IMR-90 (cell line): ENCODE results near the gene ACACB. TPM values are rescaled to one million over a fixed set of nuclear protein-coding genes. Genes with fewer than 3 reads are reported as not detected.
A peak's percentile ranks its signal among the peaks of the same experiment; 100 is the strongest.

Source experiments
- ATAC-seq: fragments of 200-7000 bp; cut with Tn5 transposase; 2 replicates; pipeline ENCODE4 v1.9.1; 2020; ENCODE audit warnings: low read depth, mild to moderate bottlenecking, moderate library complexity
- BruUV-seq: library from RNA; stranded (reverse); fragments of 400-500 nt; replicated peaks from 2 replicates; lab custom pipeline; 2021; lab: Mats Ljungman, UMichigan
- CTCF ChIA-PET: fragments of 300-600 bp; formaldehyde crosslinking; extraction: SDS; loops from one replicate; lab custom pipeline; 2021; ENCODE audit warnings: antibody characterized with exemption; lab: Yijun Ruan, JAX
- POLR2A ChIA-PET: fragments of 300-600 bp; sonication (Branson Sonifier 250); formaldehyde crosslinking; loops from one replicate; lab custom pipeline; 2022; ENCODE audit warnings: antibody characterized with exemption; ENCODE audit not compliant: unreplicated experiment; lab: Charles Lee
- DNase-seq: peaks from one replicate; pipeline ENCODE4 v3.0.0; 2013
- H2AFZ ChIP-seq: replicated peaks from 2 replicates; pipeline ENCODE3; 2013; ENCODE audit warnings: low read length, mild to moderate bottlenecking; ENCODE audit not compliant: poor library complexity
- H2AK5ac ChIP-seq: 2 replicates; pipeline ENCODE4 v1.6.1; 2013; ENCODE audit warnings: low read depth, low read length, inconsistent platforms
- H2AK9ac ChIP-seq: replicated peaks from 2 replicates; pipeline ENCODE3; 2013; ENCODE audit warnings: mild to moderate bottlenecking, low read depth, low read length, moderate library complexity; ENCODE audit not compliant: poor library complexity
- H2BK120ac ChIP-seq: 2 replicates; pipeline ENCODE4 v1.6.1; 2013; ENCODE audit warnings: low read depth, low read length, inconsistent platforms
- H2BK15ac ChIP-seq: 3 replicates; pipeline ENCODE4 v1.6.1; 2013; ENCODE audit warnings: low read depth, low read length, inconsistent platforms
- H2BK20ac ChIP-seq: 2 replicates; pipeline ENCODE4 v1.6.1; 2013; ENCODE audit warnings: low read depth, mild to moderate bottlenecking, inconsistent platforms, low read length, moderate library complexity
- H2BK5ac ChIP-seq: 2 replicates; pipeline ENCODE4 v1.6.1; 2013; ENCODE audit warnings: mild to moderate bottlenecking, low read depth, low read length, inconsistent platforms; ENCODE audit not compliant: poor library complexity, severe bottlenecking
- H3K14ac ChIP-seq: replicated peaks from 2 replicates; pipeline ENCODE4 v1.6.1; 2013; ENCODE audit warnings: low read depth, low read length, inconsistent platforms
- H3K18ac ChIP-seq: 2 replicates; pipeline ENCODE4 v1.6.1; 2013; ENCODE audit warnings: low read depth, low read length, control low read depth
- H3K23ac ChIP-seq: 2 replicates; pipeline ENCODE4 v1.6.1; 2013; ENCODE audit warnings: low read depth, low read length, inconsistent platforms
- H3K27ac ChIP-seq: 2 replicates; pipeline ENCODE4 v1.5.1; 2013; ENCODE audit warnings: mild to moderate bottlenecking, control low read depth, low read length; ENCODE audit not compliant: insufficient read depth
- H3K27me3 ChIP-seq: 2 replicates; pipeline ENCODE4 v1.6.1; 2013; ENCODE audit warnings: low read length; ENCODE audit not compliant: control insufficient read depth, insufficient read depth
- H3K36me3 ChIP-seq: 2 replicates; pipeline ENCODE4 v1.6.1; 2013; ENCODE audit warnings: low read length, mixed read lengths; ENCODE audit not compliant: control insufficient read depth, insufficient read depth
- H3K4ac ChIP-seq: 2 replicates; pipeline ENCODE4 v1.6.1; 2013; ENCODE audit warnings: low read depth, low read length, inconsistent platforms
- H3K4me1 ChIP-seq: 2 replicates; pipeline ENCODE4 v1.6.1; 2013; ENCODE audit warnings: low read length, mixed read lengths; ENCODE audit not compliant: control insufficient read depth, insufficient read depth
- H3K4me2 ChIP-seq: 2 replicates; pipeline ENCODE4 v1.6.1; 2013; ENCODE audit warnings: low read depth, mild to moderate bottlenecking, control low read depth, low read length, moderate library complexity
- H3K4me3 ChIP-seq: 2 replicates; pipeline ENCODE4 v1.5.1; 2013; ENCODE audit warnings: low read depth, mild to moderate bottlenecking, control low read depth, low read length, moderate library complexity; ENCODE audit not compliant: insufficient read depth
- H3K56ac ChIP-seq: 2 replicates; pipeline ENCODE4 v1.6.1; 2013; ENCODE audit warnings: low read length, inconsistent platforms; ENCODE audit not compliant: insufficient read depth; ENCODE audit errors: extremely low read depth
- H3K79me1 ChIP-seq, 2 experiments: 2 replicates each; pipeline ENCODE4 v1.6.1; 2013; ENCODE audit warnings: low read length in 2 of 2, inconsistent platforms in 1 of 2, low read depth in 1 of 2
- H3K9ac ChIP-seq: 2 replicates; pipeline ENCODE4 v1.6.1; 2013; ENCODE audit warnings: low read depth, low read length, control low read depth
- H3K9me1 ChIP-seq: 2 replicates; pipeline ENCODE4 v1.6.1; 2013; ENCODE audit warnings: low read length, inconsistent platforms; ENCODE audit not compliant: insufficient read depth
- H3K9me3 ChIP-seq: 2 replicates; pipeline ENCODE4 v1.6.1; 2013; ENCODE audit warnings: low read length; ENCODE audit not compliant: control insufficient read depth, insufficient read depth
- H4K20me1 ChIP-seq: 2 replicates; pipeline ENCODE4 v1.6.1; 2013; ENCODE audit warnings: low read length, inconsistent platforms; ENCODE audit not compliant: insufficient read depth
- H4K5ac ChIP-seq: 2 replicates; pipeline ENCODE4 v1.6.1; 2013; ENCODE audit warnings: mild to moderate bottlenecking, low read depth, low read length, control low read depth
- H4K8ac ChIP-seq, 2 experiments: 2 replicates each; pipeline ENCODE4 v1.6.1; 2013; ENCODE audit warnings: low read depth in 2 of 2, low read length in 2 of 2, control low read depth in 1 of 2, inconsistent platforms in 1 of 2
- H4K91ac ChIP-seq: 2 replicates; pipeline ENCODE4 v1.6.1; 2013; ENCODE audit warnings: low read depth, low read length, inconsistent platforms; ENCODE audit not compliant: insufficient read depth
- CHD1 ChIP-seq: IDR thresholded peaks from 2 replicates; pipeline ENCODE4 v1.6.1; 2012; ENCODE audit warnings: low read depth, low read length, improper control_type of control experiment
- CTCF ChIP-seq: conservative IDR thresholded peaks from 2 replicates; pipeline ENCODE4 v1.5.1; 2012; ENCODE audit warnings: mild to moderate bottlenecking, low read depth, low read length, improper control_type of control experiment
- ELK1 ChIP-seq: fragments of 150-350 bp; IDR thresholded peaks from 2 replicates; pipeline ENCODE4 v1.6.1; 2016; ENCODE audit warnings: low read depth, mild to moderate bottlenecking, low read length, moderate library complexity, borderline replicate concordance
- NFE2L2 ChIP-seq: fragments of 150-350 bp; IDR thresholded peaks from 2 replicates; pipeline ENCODE4 v1.6.1; 2016; ENCODE audit warnings: low read depth, mild to moderate bottlenecking, low read length
- RCOR1 ChIP-seq: IDR thresholded peaks from 2 replicates; pipeline ENCODE4 v1.6.1; 2012; ENCODE audit warnings: mild to moderate bottlenecking, low read length, improper control_type of control experiment; ENCODE audit not compliant: insufficient replicate concordance
- RFX5 ChIP-seq: IDR thresholded peaks from 2 replicates; pipeline ENCODE4 v1.8.0; 2012; ENCODE audit warnings: low read depth, mild to moderate bottlenecking, low read length, moderate library complexity
- USF2 ChIP-seq: fragments of 150-350 bp; IDR thresholded peaks from 2 replicates; pipeline ENCODE4 v1.6.1; 2017; ENCODE audit warnings: mild to moderate bottlenecking, antibody characterized with exemption, low read length, low read depth
- WGBS, 2 experiments: methylation state at CpG; one replicate each; pipeline versions ENCODE4 v1.1.5 to v1.1.7; 2013; ENCODE audit warnings: missing lambda C conversion rate in 2 of 2; ENCODE audit not compliant: insufficient read length in 1 of 2; ENCODE audit errors: extremely low coverage in 2 of 2; 5-methylcytosine and 5-hydroxymethylcytosine counted together
- dilution Hi-C: fragments of 300-500 bp; cut with HindIII; formaldehyde crosslinking; loops from one replicate; pipeline ENCODE4 v1.14.3; 2018; ENCODE audit warnings: low sequenced_read_pairs; ENCODE audit not compliant: unreplicated experiment
- in situ Hi-C: fragments of 300-500 bp; cut with MboI; formaldehyde crosslinking; loops from 3 replicates; pipeline ENCODE4 v1.14.3; 2019; ENCODE audit warnings: low sequenced_read_pairs, inconsistent platforms, mixed read lengths
- intact Hi-C: fragments of 100-400 bp; cut with micrococcal nuclease; formaldehyde crosslinking; loops from 2 replicates; pipeline ENCODE4 v1.10.0; 2022
- polyA plus RNA-seq, 3 experiments: library from polyadenylated mRNA; depleted of rRNA; stranded (reverse); fragments of >200 nt; gene quantifications; 2 replicates each; pipeline ENCODE4 v1.2.3, GENCODE V29; 2012; ENCODE audit warnings: low replicate concordance in 1 of 3
- total RNA-seq: library from RNA; depleted of rRNA; stranded (reverse); fragments of >200 nt; gene quantifications from 2 replicates; pipeline ENCODE4 v1.2.3, GENCODE V29; 2012

ACACB gene
- total and polyA plus RNA-seq, 2 of the 4 experiments (the other 2 are of a cell fraction): 2.0 to 2.1 TPM

GRCh38 chr12:109189291-109189690 is 72.9 kb downstream of the ACACB start:
- H3K9me3 ChIP-seq: no peaks in the 10 kb centered on the region
- ATAC-seq (no peak), DNase-seq (no peak)
- H3K4me2 ChIP-seq: no peak overlapping the region
- H2BK120ac ChIP-seq: no peak overlapping the region
- no peak overlapping the region for H3K56ac ChIP-seq
- ChIA-PET CTCF (no interaction called here), POLR2A (no interaction called here)
- no peak overlapping the region for H3K18ac ChIP-seq
- intact Hi-C loops: no loop called here
- H2BK20ac ChIP-seq: no peak overlapping the region
- no peak for TF ChIP-seq RCOR1
- TF ChIP-seq CTCF: no peak
- no peak for TF ChIP-seq RFX5
- no peak for TF ChIP-seq NFE2L2
- no peak for TF ChIP-seq ELK1
- TF ChIP-seq CHD1: no peak
- TF ChIP-seq USF2: no peak
- H3K23ac ChIP-seq: no peak overlapping the region
- 100% methylated on average over 2 of the region's 8 CpGs; no CpG with 5 or more reads in 1 of the 2 experiments for WGBS, 2 experiments
- H2BK5ac ChIP-seq: no peak overlapping the region
- H3K9me1 ChIP-seq: peaks cover 4% of the 10 kb centered on the region; the same call in 1 of the 2 replicates
- in situ Hi-C loops: no loop called here
- H2BK15ac ChIP-seq: no peak overlapping the region
- H3K4me1 ChIP-seq: peaks cover 4% of the 10 kb centered on the region; the same call in 1 of the 2 replicates
- H3K36me3 ChIP-seq: 0 out of 2 replicates have a peak, but pooled peaks cover 3% of the 10 kb centered on the region
- no peak overlapping the region for H2AK9ac ChIP-seq
- H3K14ac ChIP-seq: no peak overlapping the region
- peak overlapping the region; percentile 21 for H2AFZ ChIP-seq
- H4K20me1 ChIP-seq: no peaks in the 10 kb centered on the region
- H4K5ac ChIP-seq: no peak overlapping the region
- H4K91ac ChIP-seq: no peak overlapping the region
- H3K27ac ChIP-seq: no peak overlapping the region
- no peak overlapping the region for H3K4ac ChIP-seq
- H3K4me3 ChIP-seq: no peak overlapping the region
- no peak overlapping the region for H4K8ac ChIP-seq
- BruUV-seq: no TSS peak
- dilution Hi-C loops: no loop called here
- H3K9ac ChIP-seq: no peak overlapping the region
- H3K27me3 ChIP-seq: no peaks in the 10 kb centered on the region
- no peak overlapping the region for H2AK5ac ChIP-seq
- H3K79me1 ChIP-seq: no peaks in the 10 kb centered on the region
